Measurements from ENCODE around the gene SF3B3. TPM values are rescaled to one million over a fixed set of nuclear protein-coding genes. Genes with fewer than 3 reads are reported as not detected.

Gene SF3B3
- total RNA-seq, 1 experiment from 2014 or later, result 326 TPM

GRCh38 chr16:70561623-70562022 is 38.0 kb downstream of the SF3B3 start:
- Histone ChIP-seq H3F3A (ENCODE audit: insufficient read depth, low read depth) (peaks cover 93% of the 10 kb centered on the region), H3K9me2 (ENCODE audit: insufficient read depth) (no peaks in the 10 kb centered on the region), H3K36me3 (ENCODE audit: low read depth) (peaks cover 85% of the 10 kb centered on the region), H3K27me3 (ENCODE audit: insufficient read depth, low read depth) (no peaks in the 10 kb centered on the region), H3K9me3 (ENCODE audit: insufficient read depth, low read depth) (no peaks in the 10 kb centered on the region), H3K27ac (peak overlapping the region; percentile 96), H4K20me1 (ENCODE audit: insufficient read depth) (peaks cover 31% of the 10 kb centered on the region), H3K4me3 (no peak overlapping the region), H3K4me1 (replicated peaks; ENCODE audit: insufficient read depth) (peaks cover 58% of the 10 kb centered on the region), H3K4me2 (peak overlapping the region; percentile 53), H3K79me2 (ENCODE audit: low read depth) (peaks cover 57% of the 10 kb centered on the region), H2AFZ (no peak overlapping the region)
- intact Hi-C loops (cut with micrococcal nuclease; ENCODE audit: unreplicated experiment), result loop anchor here (1.0 to 10.0 kb wide), 3 partner anchors 8 to 213 kb away; no protein-coding TSS in a partner anchor
- TF ChIP-seq CTCF (conservative IDR thresholded peaks at IDR 0.05) (no peak), EZH2 (IDR thresholded peaks at IDR 0.05; ENCODE audit: low read depth) (no peak)
- BruUV-seq (replicated peaks), result no TSS peak
- CTCF ChIA-PET, result interaction anchor here (0.9 to 1.8 kb wide), 2 partner anchors 91 to 93 kb away, joined by 6 to 7 read pairs; no protein-coding TSS in a partner anchor
- POLR2A ChIA-PET (ENCODE audit: unreplicated experiment), result interaction anchor here (0.6 to 0.7 kb wide), 6 partner anchors 21 to 1373 kb away, joined by 3 to 16 read pairs (median 4); partner anchors contain the start of gene DDX19B
- DNase-seq, result peak; percentile 83 to 98

- POLR2A ChIA-PET (ENCODE audit: unreplicated experiment), result no interaction called here
Observed at GRCh38 chr16:70563636-70564035, 40.0 kb downstream of the SF3B3 start.

GRCh38 chr16:70565053-70565452 is 41.4 kb downstream of the SF3B3 start:
- Histone ChIP-seq H3F3A (ENCODE audit: insufficient read depth, low read depth) (peaks cover 96% of the 10 kb centered on the region), H3K27me3 (ENCODE audit: insufficient read depth, low read depth) (no peaks in the 10 kb centered on the region), H4K20me1 (ENCODE audit: insufficient read depth) (peaks cover 22% of the 10 kb centered on the region), H3K9me2 (ENCODE audit: insufficient read depth) (no peaks in the 10 kb centered on the region), H3K36me3 (ENCODE audit: low read depth) (peaks cover 82% of the 10 kb centered on the region), H3K4me3 (no peak overlapping the region), H3K27ac (peak overlapping the region; percentile 76; the same call in 1 of the 2 replicates), H3K4me1 (replicated peaks; ENCODE audit: insufficient read depth) (peaks cover 69% of the 10 kb centered on the region), H3K79me2 (ENCODE audit: low read depth) (peaks cover 43% of the 10 kb centered on the region), H3K9me3 (ENCODE audit: insufficient read depth, low read depth) (no peaks in the 10 kb centered on the region), H2AFZ (no peak overlapping the region), H3K4me2 (no peak overlapping the region)
- POLR2A ChIA-PET (ENCODE audit: unreplicated experiment), result no interaction called here
- no peak for DNase-seq
- BruUV-seq (replicated peaks), result no TSS peak
- no peak for TF ChIP-seq CTCF (conservative IDR thresholded peaks at IDR 0.05)
- no peak for TF ChIP-seq EZH2 (IDR thresholded peaks at IDR 0.05; ENCODE audit: low read depth)
- intact Hi-C loops (cut with micrococcal nuclease; ENCODE audit: unreplicated experiment), result loop anchor here (10.0 kb wide), 1 partner anchor 210 kb away; no protein-coding TSS in a partner anchor
- CTCF ChIA-PET, result no interaction called here

More at GRCh38 chr16:70563636-70564035, 40.0 kb downstream of the SF3B3 start:
- Histone ChIP-seq H3F3A (ENCODE audit: insufficient read depth, low read depth) (peaks cover 96% of the 10 kb centered on the region), H3K27ac (peak overlapping the region; percentile 76; the same call in 1 of the 2 replicates), H3K4me1 (replicated peaks; ENCODE audit: insufficient read depth) (peaks cover 71% of the 10 kb centered on the region), H3K36me3 (ENCODE audit: low read depth) (peaks cover 83% of the 10 kb centered on the region), H3K4me3 (no peak overlapping the region), H4K20me1 (ENCODE audit: insufficient read depth) (peaks cover 20% of the 10 kb centered on the region), H3K79me2 (ENCODE audit: low read depth) (peaks cover 41% of the 10 kb centered on the region), H3K27me3 (ENCODE audit: insufficient read depth, low read depth) (no peaks in the 10 kb centered on the region), H3K4me2 (no peak overlapping the region), H3K9me3 (ENCODE audit: insufficient read depth, low read depth) (no peaks in the 10 kb centered on the region), H3K9me2 (ENCODE audit: insufficient read depth) (no peaks in the 10 kb centered on the region), H2AFZ (no peak overlapping the region)
- CTCF ChIA-PET, result no interaction called here
- no TSS peak for BruUV-seq (replicated peaks)
- TF ChIP-seq CTCF (conservative IDR thresholded peaks at IDR 0.05) (no peak), EZH2 (IDR thresholded peaks at IDR 0.05; ENCODE audit: low read depth) (no peak)
- intact Hi-C loops (cut with micrococcal nuclease; ENCODE audit: unreplicated experiment), result loop anchor here (5.0 to 10.0 kb wide), 2 partner anchors 89 to 211 kb away; no protein-coding TSS in a partner anchor
- no peak for DNase-seq

All from PC-9 (cell line).